Measurements from ENCODE around the gene SCYL3.
"Not testable (repeated sequence)": the region's sequence is repeated elsewhere in the genome, so short reads cannot be mapped to it uniquely, and the experiment has no call there.

The SCYL3 gene, protein sequence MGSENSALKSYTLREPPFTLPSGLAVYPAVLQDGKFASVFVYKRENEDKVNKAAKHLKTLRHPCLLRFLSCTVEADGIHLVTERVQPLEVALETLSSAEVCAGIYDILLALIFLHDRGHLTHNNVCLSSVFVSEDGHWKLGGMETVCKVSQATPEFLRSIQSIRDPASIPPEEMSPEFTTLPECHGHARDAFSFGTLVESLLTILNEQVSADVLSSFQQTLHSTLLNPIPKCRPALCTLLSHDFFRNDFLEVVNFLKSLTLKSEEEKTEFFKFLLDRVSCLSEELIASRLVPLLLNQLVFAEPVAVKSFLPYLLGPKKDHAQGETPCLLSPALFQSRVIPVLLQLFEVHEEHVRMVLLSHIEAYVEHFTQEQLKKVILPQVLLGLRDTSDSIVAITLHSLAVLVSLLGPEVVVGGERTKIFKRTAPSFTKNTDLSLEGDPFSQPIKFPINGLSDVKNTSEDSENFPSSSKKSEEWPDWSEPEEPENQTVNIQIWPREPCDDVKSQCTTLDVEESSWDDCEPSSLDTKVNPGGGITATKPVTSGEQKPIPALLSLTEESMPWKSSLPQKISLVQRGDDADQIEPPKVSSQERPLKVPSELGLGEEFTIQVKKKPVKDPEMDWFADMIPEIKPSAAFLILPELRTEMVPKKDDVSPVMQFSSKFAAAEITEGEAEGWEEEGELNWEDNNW

GRCh38 chr1:169893645-169894423, at the start of gene SCYL3:
Gene SCYL3, minus strand, starts transcription at chr1:169893896. Its CDS starts 5,056 bp downstream, at chr1:169888840.
- DNase-seq, result peak; percentile 98

GRCh38 chr1:169941982-169942830, 48.5 kb upstream of the SCYL3 start:
- no peak for DNase-seq

- no peak for DNase-seq
These were observed 40.5 kb upstream of the SCYL3 start for GRCh38 chr1:169933984-169934725.

DNA sequence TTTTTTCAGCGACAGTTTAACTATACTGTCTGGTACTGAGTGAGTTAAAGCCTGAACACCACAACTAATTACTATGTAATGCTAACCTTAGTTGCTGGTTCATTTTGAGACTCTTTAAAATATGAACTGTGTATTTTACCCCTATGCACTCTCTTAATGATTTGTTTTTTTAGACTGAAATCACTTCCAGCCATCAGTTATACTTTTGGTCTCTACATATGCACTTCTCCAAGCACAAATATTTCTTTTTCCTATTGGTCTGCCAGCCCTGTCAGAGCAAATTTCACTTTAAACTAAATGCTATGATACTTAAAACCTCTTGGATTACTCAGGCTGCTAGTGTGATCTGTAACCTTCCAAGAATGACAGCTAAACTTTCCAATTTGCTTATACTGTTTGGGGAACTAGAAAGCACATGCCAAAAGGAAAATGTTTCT, 38.1 kb upstream of the SCYL3 start:
- DNase-seq, result no peak

GRCh38 chr1:169929210-169929526, 35.5 kb upstream of the SCYL3 start:
- no peak for DNase-seq

DNA sequence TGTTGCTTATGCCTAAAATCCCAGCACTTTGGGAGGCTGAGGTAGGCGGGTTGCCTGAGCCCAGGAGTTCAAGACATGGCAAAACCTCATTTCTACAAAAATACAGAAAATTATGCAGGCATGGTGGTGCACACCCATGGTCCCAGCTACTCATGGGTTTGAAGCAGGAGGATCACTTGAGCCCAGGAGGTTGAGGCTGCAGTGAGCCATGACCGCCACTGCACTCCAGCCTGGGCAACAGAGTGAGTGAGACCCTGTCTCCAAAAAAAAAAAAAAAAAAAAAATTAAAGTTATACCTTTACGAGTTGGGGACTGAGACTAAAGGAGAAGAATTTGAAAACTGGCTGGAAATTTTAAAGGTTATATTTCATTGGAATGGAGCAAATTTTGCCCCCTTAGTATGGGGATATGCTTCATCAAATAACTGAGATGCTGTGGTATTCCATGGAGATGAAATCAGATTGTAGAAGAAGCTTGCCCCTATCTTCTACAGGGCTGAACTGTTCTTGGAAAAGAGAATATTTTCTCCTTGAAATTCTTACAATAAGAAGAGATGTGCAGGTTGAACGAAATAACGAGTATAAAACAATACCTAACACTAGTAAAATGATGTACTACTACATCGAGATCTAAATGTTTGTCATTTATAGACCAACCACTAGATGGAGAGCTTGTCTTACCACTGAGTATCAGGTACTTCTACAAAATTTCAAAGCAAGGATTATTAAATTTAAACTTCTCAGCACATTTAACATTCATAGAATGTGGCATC, 34.9 kb upstream of the SCYL3 start:
- peak; percentile 45 for DNase-seq

- DNase-seq, result no peak
These were observed 32.1 kb upstream of the SCYL3 start for GRCh38 chr1:169925505-169926482.

DNA sequence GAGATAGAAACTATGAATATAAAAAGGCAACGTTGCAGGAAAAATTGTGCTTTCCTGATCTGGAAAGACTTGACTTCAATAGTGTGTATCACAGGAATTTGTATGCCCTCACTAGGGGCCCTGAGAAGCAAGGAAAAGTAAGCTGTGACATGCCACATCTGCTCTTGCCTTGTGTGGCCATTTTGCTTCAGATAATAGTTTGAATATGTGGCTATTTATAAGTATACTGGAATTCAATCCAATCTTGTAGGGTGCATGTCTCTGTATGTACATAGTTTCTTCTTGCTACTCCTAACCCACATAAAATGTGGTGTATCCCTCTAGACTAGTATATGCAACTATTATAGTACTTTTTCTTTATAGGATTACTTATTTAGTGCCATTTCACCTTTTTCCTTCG, 31.1 kb upstream of the SCYL3 start:
- DNase-seq, result no peak

GRCh38 chr1:169924063-169924462, 30.4 kb upstream of the SCYL3 start:
- no peak for DNase-seq

DNA sequence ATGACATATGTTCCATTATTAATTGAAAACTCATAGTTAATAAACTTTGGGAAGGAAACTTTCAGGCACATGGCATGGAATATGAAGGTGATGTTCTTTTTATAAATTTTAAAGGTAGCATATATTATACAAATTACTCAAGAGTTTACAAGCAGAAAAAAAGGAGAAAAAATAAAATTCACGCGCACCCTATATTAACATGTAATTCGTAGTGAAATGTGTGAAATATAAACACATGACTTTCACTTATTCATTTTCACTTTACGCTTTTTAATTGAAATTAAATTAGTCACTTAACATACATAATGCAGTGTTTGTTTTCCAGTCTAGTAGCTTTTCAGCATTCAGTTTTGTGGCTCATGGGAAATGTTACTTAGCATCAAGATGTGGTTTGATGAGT, 27.4 kb upstream of the SCYL3 start:
- DNase-seq, result no peak

DNA sequence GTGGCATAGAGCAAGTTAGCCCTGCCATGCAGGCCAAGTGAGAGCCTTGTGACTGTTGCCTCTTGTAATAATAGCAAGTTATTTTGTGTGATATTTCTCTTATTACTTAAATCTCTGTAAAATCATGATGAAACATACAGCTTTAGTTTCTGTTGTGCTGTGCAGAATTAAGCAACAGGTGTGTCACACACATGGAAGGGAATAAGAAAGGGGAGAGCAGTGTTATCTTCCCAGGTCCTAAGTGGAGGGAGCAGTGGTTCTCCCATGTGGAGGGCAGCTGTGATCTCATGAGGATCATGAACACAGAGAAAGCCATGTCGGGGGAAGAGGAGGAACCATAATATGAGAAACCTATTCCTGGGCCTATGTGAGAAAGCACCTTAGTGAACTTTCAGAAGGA, 25.2 kb upstream of the SCYL3 start:
- no peak for DNase-seq

DNA sequence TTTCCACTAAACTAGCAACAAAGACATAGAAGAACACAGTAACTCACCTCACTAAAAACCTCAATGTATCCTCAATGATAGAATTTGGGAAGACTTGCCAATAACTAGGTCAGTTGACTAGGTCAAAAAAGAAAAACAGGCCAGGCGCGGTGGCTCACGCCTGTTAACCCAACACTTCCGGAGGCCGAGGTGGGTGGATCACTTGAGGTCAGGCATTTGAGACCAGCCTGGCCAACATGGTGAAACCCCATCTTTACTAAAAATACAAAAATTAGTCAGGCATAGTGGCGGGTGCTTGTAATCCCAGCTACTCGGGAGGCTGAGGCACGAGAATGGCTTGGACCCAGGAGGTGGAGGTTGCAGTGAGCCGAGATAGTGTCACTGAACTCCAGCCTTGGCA, 24.5 kb upstream of the SCYL3 start:
- not testable (repeated sequence) for DNase-seq

- no peak for DNase-seq
These were observed 21.5 kb upstream of the SCYL3 start for GRCh38 chr1:169915150-169915549.

DNA sequence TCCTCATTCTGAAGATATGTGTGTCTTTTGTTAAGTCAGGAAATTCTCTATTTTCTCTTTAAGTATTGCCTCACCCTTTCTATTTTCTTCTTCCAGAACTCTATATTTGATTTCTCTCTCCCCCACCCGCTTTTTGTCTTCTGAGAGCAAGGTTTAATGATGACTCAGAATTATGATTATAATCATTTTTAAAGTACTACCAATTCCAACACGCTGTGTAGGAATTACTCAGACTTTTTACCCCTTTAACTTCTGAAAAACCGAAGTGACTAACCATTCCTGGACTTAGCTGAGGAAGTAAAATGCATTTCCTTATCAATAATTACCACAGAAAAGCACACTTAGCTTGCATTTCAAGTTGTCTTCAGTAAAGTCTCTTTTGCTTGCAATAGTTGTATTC, 20.8 kb upstream of the SCYL3 start:
- DNase-seq, result no peak

DNA sequence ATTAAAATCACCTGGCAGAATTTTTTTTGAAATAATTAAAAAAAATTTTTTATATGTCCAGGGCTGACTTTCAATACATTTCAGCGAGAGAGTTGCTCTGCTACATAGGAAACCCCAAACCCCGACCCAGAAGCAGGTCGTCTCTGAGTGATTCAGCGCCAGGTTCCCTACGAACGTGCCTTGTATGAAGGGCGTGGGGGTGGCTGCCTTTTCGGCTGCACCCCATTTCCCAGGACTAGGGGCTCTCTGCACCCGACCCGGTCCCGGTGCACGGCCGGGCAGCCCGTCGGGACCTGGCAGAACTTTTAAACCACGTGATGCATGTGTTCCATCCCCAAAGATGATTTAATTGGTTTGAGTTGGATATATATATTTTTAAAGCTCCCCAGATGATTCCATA, 15.8 kb upstream of the SCYL3 start:
- no peak for DNase-seq

DNA sequence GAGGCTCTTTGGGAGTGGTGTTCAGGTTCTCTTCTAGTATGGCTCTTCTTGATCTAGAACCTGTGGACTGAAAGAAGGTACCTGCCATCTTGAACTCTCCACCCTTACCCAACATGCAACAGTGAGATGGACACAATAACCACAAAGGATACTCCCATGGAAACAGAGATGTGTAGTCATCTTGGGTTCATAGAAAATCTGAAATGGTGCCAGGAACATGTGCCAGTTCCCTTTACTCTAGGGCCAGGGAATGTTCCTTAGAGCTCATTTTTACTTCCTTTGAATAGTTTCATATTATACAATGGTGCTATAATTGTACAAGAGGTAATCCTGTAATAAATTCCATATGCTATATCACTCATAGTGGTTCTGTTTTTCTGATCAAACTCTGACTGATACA, 13.2 kb upstream of the SCYL3 start:
- no peak for DNase-seq

- no peak for DNase-seq
These were observed 11.1 kb upstream of the SCYL3 start for GRCh38 chr1:169904834-169905233.

DNA sequence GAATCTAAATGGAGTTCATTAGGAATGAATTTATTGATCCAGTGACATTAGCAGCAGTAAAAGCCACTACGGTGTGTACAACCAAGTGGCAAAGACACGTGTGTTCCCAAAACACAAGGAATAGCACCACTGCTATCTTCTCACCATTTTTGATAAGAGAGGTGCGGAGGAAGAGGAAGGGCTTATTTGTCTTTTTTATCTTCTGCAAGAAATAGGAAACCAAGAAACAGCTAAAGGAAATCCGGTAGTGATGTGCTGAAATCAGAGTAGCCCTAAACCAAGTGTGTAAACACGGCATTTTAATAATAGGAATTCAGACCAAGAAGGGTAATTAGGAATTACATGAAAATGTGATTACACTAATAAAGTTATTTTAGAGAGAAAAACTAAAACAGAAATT, 9.1 kb upstream of the SCYL3 start:
- DNase-seq, result no peak

GRCh38 chr1:169901115-169901514, 7.4 kb upstream of the SCYL3 start:
- DNase-seq, result no peak

DNA sequence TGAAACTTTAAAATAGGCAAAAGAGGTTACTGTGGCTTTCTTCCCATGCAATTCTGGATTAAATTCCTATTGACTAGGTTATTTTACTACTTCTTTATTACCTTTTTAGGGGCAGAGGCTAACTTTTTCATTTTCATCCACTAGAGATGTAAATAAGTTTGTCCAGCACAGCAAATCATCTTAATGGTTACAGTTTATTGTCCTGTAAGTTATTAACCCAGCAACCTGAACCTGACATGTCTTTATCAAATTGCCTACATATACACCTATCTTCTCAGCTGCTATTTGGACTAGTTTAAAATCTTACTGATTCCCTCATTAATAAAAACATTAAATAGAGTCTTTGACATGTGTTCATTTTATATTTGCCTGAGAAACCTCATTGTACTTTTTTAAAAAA, 6.9 kb upstream of the SCYL3 start:
- DNase-seq, result no peak

Data from kidney glomerular epithelial cell (primary cell).